ENCODE measurements around the gene DNAH14.
"Not testable (repeated sequence)": the region's sequence is repeated elsewhere in the genome, so short reads cannot be mapped to it uniquely, and the experiment has no call there.

Gene DNAH14

GRCh38 chr1:225159793-225160192 is 230.3 kb downstream of the DNAH14 start:
- no peak for DNase-seq

GRCh38 chr1:225177409-225177808 is 247.9 kb downstream of the DNAH14 start:
- DNase-seq: not testable (repeated sequence)

- DNase-seq: no peak
Observed at GRCh38 chr1:225179686-225180085, 250.2 kb downstream of the DNAH14 start.

- DNase-seq: no peak
Observed at GRCh38 chr1:225182716-225183115, 253.2 kb downstream of the DNAH14 start.

GRCh38 chr1:225191199-225191753 is 261.8 kb downstream of the DNAH14 start:
- DNase-seq: no peak

GRCh38 chr1:225201447-225201846 is 272.0 kb downstream of the DNAH14 start:
- DNase-seq: no peak

- DNase-seq: no peak
Observed at GRCh38 chr1:225207791-225208190, 278.3 kb downstream of the DNAH14 start.

GRCh38 chr1:225209153-225209552 is 279.7 kb downstream of the DNAH14 start:
- no peak for DNase-seq

- DNase-seq: not testable (repeated sequence)
Observed at GRCh38 chr1:225210180-225210579, 280.7 kb downstream of the DNAH14 start.

- DNase-seq: not testable (repeated sequence)
Observed at GRCh38 chr1:225211694-225212442, 282.4 kb downstream of the DNAH14 start.

- DNase-seq: no peak
Observed at GRCh38 chr1:225224287-225224686, 294.8 kb downstream of the DNAH14 start.

GRCh38 chr1:225225681-225226080 is 296.2 kb downstream of the DNAH14 start:
- DNase-seq: no peak

GRCh38 chr1:225228871-225229303 is 299.4 kb downstream of the DNAH14 start:
- no peak for DNase-seq

- not testable (repeated sequence) for DNase-seq
Observed at GRCh38 chr1:225229429-225229828, 300.0 kb downstream of the DNAH14 start.

GRCh38 chr1:225230483-225230882 is 301.0 kb downstream of the DNAH14 start:
- no peak for DNase-seq

- DNase-seq: not testable (repeated sequence)
Observed at GRCh38 chr1:225232930-225233329, 303.5 kb downstream of the DNAH14 start.

GRCh38 chr1:225242611-225243010 is 313.1 kb downstream of the DNAH14 start:
- DNase-seq: no peak

GRCh38 chr1:225250432-225250831 is 321.0 kb downstream of the DNAH14 start:
- no peak for DNase-seq

GRCh38 chr1:225253173-225253572 is 323.7 kb downstream of the DNAH14 start:
- no peak for DNase-seq

GRCh38 chr1:225253784-225254183 is 324.3 kb downstream of the DNAH14 start:
- no peak for DNase-seq

GRCh38 chr1:225254676-225255075 is 325.2 kb downstream of the DNAH14 start:
- no peak for DNase-seq

GRCh38 chr1:225257081-225257480 is 327.6 kb downstream of the DNAH14 start:
- no peak for DNase-seq

- DNase-seq: no peak
Observed at GRCh38 chr1:225258811-225259210, 329.3 kb downstream of the DNAH14 start.

- DNase-seq: no peak
Observed at GRCh38 chr1:225259542-225259941, 330.1 kb downstream of the DNAH14 start.

- no peak for DNase-seq
Observed at GRCh38 chr1:225260319-225260718, 330.8 kb downstream of the DNAH14 start.
